ENCODE measurements around the gene PITX2.

Gene PITX2

GRCh38 chr4:110622841-110623717 lies at the start of gene PITX2:
Gene PITX2, minus strand, starts transcription at chr4:110623077. Its CDS starts 617 bp downstream, at chr4:110622460.
- DNase-seq (ENCODE audit: low read depth) = no peak

DNA sequence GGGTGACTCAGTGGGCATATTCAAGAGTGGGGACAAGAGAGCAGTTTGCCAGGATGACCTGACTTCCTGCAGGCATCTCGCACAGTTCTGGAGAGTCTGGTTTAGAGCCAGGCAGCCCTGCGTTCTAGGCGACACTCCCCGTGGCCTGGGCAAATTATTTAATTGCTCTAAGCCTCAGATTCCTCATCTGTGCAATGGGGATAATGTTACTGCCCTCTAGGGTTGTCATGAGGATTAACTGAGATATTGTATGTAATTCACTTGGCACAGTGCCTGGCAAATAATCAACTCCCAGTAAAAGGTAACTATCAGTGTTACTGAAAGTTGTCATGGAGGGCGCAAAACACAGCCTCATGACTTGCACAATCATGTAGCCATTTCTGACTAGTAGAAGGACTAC lies 48.8 kb upstream of the PITX2 start:
- DNase-seq (ENCODE audit: low read depth) = no peak

GRCh38 chr4:110669663-110670062 lies 46.8 kb upstream of the PITX2 start:
- DNase-seq (ENCODE audit: low read depth) = no peak

DNA sequence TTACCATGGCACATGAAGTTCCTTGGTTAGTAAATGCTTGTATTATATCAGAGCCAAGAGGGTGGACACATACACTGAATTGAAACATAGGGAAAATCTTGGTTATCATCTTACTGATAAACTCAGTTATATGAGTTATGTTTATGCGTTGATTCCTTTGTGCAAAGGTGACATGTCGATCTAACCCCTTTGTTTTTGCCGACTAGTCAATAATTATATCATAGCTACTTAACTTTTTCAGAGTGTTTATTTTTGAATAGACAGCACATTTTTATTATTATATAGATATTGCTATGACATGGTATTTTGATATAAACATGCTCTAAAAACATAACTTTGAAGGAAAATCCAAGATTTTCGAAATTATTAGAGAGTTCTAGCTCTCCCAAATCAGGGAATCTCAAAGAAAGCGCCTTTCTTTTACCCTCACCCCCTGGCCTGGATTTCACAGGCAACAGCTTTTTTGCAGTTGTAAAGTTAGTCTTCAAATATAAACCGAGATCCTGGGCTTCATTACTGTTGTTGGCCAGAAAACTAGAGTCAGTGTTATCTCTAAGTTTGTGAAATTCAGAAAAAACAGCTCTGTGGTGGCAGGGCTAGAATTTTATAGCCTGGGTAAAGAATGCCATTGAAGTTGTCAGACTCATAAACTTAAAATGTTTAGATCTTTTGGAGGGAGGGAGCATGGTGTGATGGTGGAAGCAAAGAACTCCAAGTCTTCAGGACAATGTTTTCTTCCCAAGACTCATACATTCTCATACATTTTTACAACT lies 45.8 kb upstream of the PITX2 start:
- DNase-seq (ENCODE audit: low read depth) = no peak

- no peak for DNase-seq (ENCODE audit: low read depth)
Observed at GRCh38 chr4:110667670-110668069, 44.8 kb upstream of the PITX2 start.

DNA sequence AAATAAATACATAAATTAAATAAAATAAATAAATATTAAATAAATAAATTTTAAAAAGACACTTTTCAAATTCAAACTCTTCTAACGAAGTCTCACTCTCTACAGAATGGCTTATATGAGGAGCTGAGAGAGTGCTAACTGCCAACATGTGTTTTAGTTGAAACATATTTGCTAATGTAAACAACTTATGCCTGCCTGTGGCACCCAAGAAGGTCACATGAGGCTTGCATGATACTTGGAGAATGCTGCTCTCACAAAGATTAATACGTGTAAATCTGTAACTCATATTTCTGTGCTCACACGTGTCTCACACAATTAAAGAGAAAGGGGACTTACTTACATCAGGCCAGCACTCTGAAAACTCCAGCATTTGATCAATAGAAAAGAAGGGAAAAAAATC lies 43.2 kb upstream of the PITX2 start:
- no peak for DNase-seq (ENCODE audit: low read depth)

- DNase-seq (ENCODE audit: low read depth) = no peak
Observed at GRCh38 chr4:110663738-110664444, 41.0 kb upstream of the PITX2 start.

DNA sequence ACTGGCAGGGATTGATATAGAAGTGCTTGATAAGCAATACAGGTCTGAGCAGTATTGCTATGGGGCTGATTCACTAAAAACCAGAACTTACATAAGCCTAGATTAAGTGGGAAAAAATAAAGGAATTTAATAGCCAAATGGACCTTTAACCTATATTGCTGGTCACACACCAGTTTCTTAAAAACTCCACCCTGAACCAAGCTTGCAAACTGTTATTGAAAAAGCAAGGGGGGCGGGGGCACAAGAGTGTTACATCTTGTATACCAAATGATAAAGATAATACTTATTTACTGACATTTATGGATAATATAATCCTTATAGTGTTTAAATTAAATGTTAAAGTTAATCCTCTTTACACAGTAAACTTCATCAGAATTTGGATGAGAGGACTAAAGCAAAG lies 40.3 kb upstream of the PITX2 start:
- DNase-seq (ENCODE audit: low read depth) = no peak

DNA sequence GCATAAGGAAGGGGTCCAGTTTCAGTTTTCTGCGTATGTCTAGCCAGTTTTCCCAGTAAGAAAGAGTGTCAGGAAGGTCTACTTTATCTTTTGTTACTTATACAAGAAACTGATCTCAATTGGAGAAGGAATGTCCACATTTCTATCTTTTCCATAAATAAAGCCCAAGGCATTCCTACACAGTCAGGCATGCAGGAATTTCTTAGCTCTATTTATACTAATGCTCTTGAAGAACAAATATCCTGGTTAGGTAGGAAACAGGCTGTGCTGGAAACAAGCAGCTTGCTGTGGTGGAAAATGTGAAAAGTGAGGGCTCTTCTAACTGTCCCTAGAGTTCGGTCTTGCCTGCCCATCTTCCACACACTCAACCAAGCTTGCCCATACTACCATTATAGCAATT lies 37.9 kb upstream of the PITX2 start:
- no peak for DNase-seq (ENCODE audit: low read depth)

DNA sequence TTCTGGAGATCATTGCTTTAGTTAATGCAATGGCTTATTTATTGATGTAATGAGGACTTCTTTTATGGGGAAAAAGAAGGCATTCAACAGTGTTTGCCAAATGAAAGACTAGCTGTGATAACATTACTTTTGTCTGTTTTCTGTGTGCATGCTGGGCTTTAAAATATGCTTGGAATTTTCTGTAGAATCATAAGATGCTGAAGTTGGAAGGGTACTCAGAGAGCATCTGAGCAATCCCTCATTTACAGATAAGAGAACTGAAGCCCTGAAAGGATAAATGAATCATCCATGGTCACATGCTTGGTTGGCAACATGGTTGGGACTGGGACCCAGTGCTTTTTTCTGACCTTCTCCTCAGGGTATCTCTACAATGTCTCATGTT lies 31.4 kb upstream of the PITX2 start:
- DNase-seq (ENCODE audit: low read depth) = no peak

DNA sequence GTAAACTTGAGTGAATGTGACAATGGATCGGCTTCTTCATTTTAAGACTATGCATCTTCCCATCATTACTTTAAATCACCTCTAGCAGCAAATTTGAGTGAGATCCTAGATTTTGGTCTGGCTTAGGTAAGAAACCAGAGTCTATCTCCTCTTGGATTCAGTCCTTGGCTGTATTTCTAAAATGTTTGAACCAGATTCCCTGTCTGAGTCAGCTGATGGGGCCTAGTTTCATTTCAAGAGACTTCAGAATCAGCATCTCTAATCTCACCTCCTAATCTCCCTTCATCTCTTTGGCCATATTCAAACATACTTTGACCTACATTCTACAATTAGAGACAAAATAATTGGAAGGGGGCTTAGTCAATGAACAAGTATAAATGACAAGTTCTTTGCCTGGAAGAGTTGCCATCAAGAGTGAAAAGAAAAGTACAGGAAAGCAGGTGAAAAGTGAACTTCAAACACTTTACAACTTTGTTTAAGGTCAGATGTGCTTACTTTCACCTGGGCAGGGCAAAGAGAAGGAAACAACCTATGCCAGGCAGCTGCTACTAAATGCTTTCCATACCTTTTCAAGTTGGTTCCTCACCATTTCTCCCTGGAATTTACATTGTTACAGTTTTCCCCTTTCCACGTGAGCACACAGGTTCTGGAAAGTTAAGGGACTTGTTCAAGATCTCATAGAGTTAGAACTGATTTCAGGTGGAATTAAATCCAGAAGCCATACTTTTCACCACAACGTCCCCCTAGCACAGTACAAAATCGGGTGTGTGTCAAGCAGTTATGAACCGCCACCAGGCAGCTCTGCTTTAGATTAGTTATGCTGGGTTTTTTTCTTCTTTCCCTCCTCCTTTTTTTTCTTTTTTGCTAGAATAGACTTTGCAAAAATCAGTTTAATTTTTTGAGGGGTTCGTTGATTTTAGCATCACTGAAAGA lies 30.7 kb upstream of the PITX2 start:
- no peak for DNase-seq (ENCODE audit: low read depth)

DNA sequence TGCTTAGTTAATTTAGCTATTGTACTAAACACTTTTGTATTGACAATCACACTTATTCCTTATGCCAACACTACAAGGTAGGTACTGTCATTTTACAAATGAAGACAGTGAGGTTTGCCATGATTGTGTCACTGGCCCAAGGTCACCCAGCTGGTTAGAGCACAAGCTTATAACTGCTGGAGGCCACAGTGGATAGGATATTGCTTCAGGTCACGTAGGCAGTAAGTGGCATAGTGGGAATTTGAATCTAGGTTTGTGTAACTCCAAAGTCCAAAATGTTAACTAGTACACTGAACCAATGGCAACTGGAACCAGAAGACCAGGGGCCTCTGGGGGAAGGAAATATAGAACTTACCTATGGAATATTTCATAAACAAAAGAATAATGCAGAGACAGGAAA lies 21.1 kb upstream of the PITX2 start:
- no peak for DNase-seq (ENCODE audit: low read depth)

- DNase-seq (ENCODE audit: low read depth) = no peak
Observed at GRCh38 chr4:110643096-110643495, 20.2 kb upstream of the PITX2 start.

GRCh38 chr4:110641218-110641617 lies 18.3 kb upstream of the PITX2 start:
- no peak for DNase-seq (ENCODE audit: low read depth)

GRCh38 chr4:110640576-110640975 lies 17.7 kb upstream of the PITX2 start:
- no peak for DNase-seq (ENCODE audit: low read depth)

- no peak for DNase-seq (ENCODE audit: low read depth)
Observed at GRCh38 chr4:110639207-110640090, 16.6 kb upstream of the PITX2 start.

DNA sequence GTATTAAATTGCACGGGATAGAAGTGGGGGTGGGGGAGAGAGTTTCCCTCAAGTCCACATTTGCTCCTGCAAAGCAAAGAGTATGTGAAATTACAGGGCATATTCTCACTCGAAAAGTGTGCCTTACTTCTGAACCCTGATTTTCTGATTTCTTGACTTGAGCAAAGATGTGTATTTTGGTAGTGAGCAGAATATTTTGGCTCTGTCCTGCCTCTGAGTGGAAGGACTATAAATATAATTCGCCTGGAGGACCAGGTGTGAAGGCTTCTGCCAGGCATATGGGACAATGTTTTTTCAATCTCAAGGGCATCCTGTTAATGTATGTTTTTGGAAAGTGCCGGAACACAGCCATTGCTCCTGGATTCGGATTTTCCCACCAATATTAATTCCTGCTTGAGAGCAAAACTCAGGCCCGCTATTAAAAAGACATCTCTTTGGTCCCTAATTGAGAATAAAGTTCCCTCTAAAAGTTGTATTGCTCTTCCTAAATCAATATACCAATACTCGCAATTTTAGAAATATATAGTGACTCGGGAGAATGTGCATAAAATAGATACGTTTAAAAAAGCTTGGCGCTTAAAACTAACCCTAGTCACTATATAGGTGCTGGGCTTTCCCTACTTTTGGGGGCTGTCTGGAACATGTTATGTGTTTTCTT lies 15.3 kb upstream of the PITX2 start:
- DNase-seq (ENCODE audit: low read depth) = no peak

DNA sequence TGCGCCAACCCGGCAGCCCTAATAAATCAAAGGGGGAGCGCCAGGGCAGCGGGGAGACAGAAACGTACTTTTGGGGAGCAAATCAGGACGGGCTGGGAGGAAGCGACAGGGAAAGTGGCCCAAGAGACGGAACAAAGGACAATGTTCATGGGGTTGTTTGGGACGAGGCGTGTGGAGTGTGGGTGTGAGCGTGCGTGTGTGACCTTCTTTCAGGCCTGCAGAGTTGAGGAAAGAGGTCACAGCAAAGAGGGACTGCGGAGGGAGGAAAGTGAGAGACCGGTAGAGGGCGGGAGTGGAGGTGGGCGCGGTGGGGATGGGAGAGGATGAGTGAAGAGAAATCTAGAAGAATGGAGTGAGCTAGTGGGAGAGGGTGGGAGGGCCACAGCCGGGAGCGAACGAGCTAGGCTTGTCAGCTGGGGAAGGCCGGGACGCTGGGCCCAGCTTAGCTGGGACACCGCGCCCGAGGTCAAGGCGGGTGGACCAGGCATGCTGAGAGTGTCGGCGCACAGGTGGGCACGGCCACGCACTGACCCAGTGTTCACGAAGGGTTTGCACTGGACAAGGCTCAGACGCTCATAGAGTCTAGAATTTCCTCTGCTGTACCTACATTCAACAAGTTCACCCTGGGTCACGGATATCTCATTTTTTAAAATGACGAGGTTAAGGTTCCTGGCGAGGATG lies 14.7 kb upstream of the PITX2 start:
- DNase-seq (ENCODE audit: low read depth) = no peak

GRCh38 chr4:110636680-110637407 lies 14.0 kb upstream of the PITX2 start:
- no peak for DNase-seq (ENCODE audit: low read depth)

All from stimulated activated CD4-positive, alpha-beta T cell treated with anti-CD3 and anti-CD28 coated beads, Interleukin-2, amount 100 ng/mL, for 4 hours (primary cell).